Astrocyte (in vitro differentiated cells and primary cell): Measurements from ENCODE around the gene FLYWCH1. TPM values are rescaled to one million over a fixed set of nuclear protein-coding genes. Genes with fewer than 3 reads are reported as not detected.

ENCODE experiments used
- DNase-seq: peaks from one replicate; pipeline ENCODE4 v3.0.0-alpha.2; 2010; ENCODE audit warnings: low read depth
- FAIRE-seq: peaks from 2 replicates; lab custom pipeline; 2011; peaks lifted over from hg19 to GRCh38; lab: Jason Lieb, UNC
- H2AFZ ChIP-seq: 2 replicates; pipeline ENCODE4 v1.6.0; 2012; ENCODE audit warnings: low read depth, low read length, inconsistent platforms
- H3K27ac ChIP-seq: 2 replicates; pipeline ENCODE4 v1.5.1; 2011; ENCODE audit warnings: low read depth, low read length, inconsistent platforms
- H3K27me3 ChIP-seq: 2 replicates; pipeline ENCODE4 v1.6.0; 2011; ENCODE audit warnings: low read length, inconsistent platforms; ENCODE audit not compliant: insufficient read depth
- H3K36me3 ChIP-seq: 2 replicates; pipeline ENCODE4 v1.5.1; 2011; ENCODE audit warnings: low read length, inconsistent platforms; ENCODE audit not compliant: insufficient read depth
- H3K4me1 ChIP-seq: 2 replicates; pipeline ENCODE4 v1.5.1; 2011; ENCODE audit warnings: low read length, inconsistent platforms; ENCODE audit not compliant: insufficient read depth
- H3K4me2 ChIP-seq: 2 replicates; pipeline ENCODE4 v1.6.0; 2012; ENCODE audit warnings: low read length, inconsistent platforms
- H3K4me3 ChIP-seq: 2 replicates; pipeline ENCODE4 v1.5.1; 2011; ENCODE audit warnings: low read depth, mild to moderate bottlenecking, low read length, inconsistent platforms; ENCODE audit not compliant: insufficient read depth
- H3K79me2 ChIP-seq: 2 replicates; pipeline ENCODE4 v1.6.0; 2012; ENCODE audit warnings: mild to moderate bottlenecking, low read length, inconsistent platforms; ENCODE audit not compliant: insufficient read depth
- H3K9ac ChIP-seq: 2 replicates; pipeline ENCODE4 v1.6.0; 2012; ENCODE audit warnings: mild to moderate bottlenecking, low read length, inconsistent platforms
- H3K9me3 ChIP-seq: 2 replicates; pipeline ENCODE4 v1.5.1; 2012; ENCODE audit warnings: low read depth, mild to moderate bottlenecking, low read length, inconsistent platforms; ENCODE audit not compliant: insufficient read depth
- H4K20me1 ChIP-seq: 2 replicates; pipeline ENCODE4 v1.6.0; 2012; ENCODE audit warnings: low read length, inconsistent platforms; ENCODE audit not compliant: insufficient read depth
- H3K27ac Mint-ChIP-seq: one replicate; pipeline ENCODE4 v1.8.0; 2021; ENCODE audit warnings: mild to moderate bottlenecking, mixed read lengths; ENCODE audit not compliant: unreplicated experiment
- H3K27me3 Mint-ChIP-seq: one replicate; pipeline ENCODE4 v1.8.0; 2021; ENCODE audit warnings: low read depth, mixed read lengths; ENCODE audit not compliant: unreplicated experiment
- H3K36me3 Mint-ChIP-seq: one replicate; pipeline ENCODE4 v1.8.0; 2021; ENCODE audit warnings: low read depth, mixed read lengths; ENCODE audit not compliant: unreplicated experiment
- H3K4me1 Mint-ChIP-seq: one replicate; pipeline ENCODE4 v1.8.0; 2021; ENCODE audit warnings: low read depth, mixed read lengths; ENCODE audit not compliant: unreplicated experiment
- H3K4me3 Mint-ChIP-seq: one replicate; pipeline ENCODE4 v1.8.0; 2021; ENCODE audit warnings: mild to moderate bottlenecking, moderate library complexity, mixed read lengths; ENCODE audit not compliant: unreplicated experiment
- H3K9me3 Mint-ChIP-seq: one replicate; pipeline ENCODE4 v1.8.0; 2021; ENCODE audit warnings: mild to moderate bottlenecking, mixed read lengths; ENCODE audit not compliant: unreplicated experiment
- CTCF ChIP-seq: IDR thresholded peaks from 2 replicates; pipeline ENCODE4 v1.5.1; 2011; ENCODE audit warnings: low read depth, mild to moderate bottlenecking, inconsistent platforms, low read length, moderate library complexity; ENCODE audit not compliant: insufficient read depth
- EZH2 ChIP-seq: IDR thresholded peaks from 2 replicates; pipeline ENCODE4 v1.6.1; 2012; ENCODE audit warnings: mild to moderate bottlenecking, low read length, inconsistent platforms; ENCODE audit not compliant: insufficient read depth
- total RNA-seq: library from RNA; stranded (reverse); gene quantifications from 2 replicates; pipeline ENCODE4 v1.2.1, GENCODE V29; 2021

Gene FLYWCH1
- total RNA-seq, 1 donor from 2014 or later, result 58.9 TPM

GRCh38 chr16:2980227-2981176 is 68.8 kb downstream of the FLYWCH1 start, which contains the start of gene PKMYT1:
Gene PKMYT1 (minus strand): TSS chr16:2980446. CDS start chr16:2979657, 789 bp downstream.
- H3K36me3 Mint-ChIP-seq, result no peaks in the 10 kb centered on the region

GRCh38 chr16:2981177-2981898 is 69.6 kb downstream of the FLYWCH1 start:
- Histone ChIP-seq H3K4me3 (peak overlapping the region; percentile 68), H3K9ac (peak overlapping the region; percentile 92), H3K27me3 (no peaks in the 10 kb centered on the region), H3K27ac (no peak overlapping the region), H3K4me2 (peak overlapping the region; percentile 97), H3K9me3 (no peaks in the 10 kb centered on the region), H2AFZ (no peak overlapping the region), H4K20me1 (no peaks in the 10 kb centered on the region), H3K4me1 (peaks cover 17% of the 10 kb centered on the region), H3K79me2 (peaks cover 6% of the 10 kb centered on the region), H3K36me3 (no peaks in the 10 kb centered on the region)
- H3K36me3 Mint-ChIP-seq, result no peaks in the 10 kb centered on the region
- FAIRE-seq (no peak), DNase-seq (no peak)
- peaks cover 12% of the 10 kb centered on the region for H3K27me3 Mint-ChIP-seq
- peak overlapping the region; percentile 83 for H3K4me3 Mint-ChIP-seq
- no peaks in the 10 kb centered on the region for H3K9me3 Mint-ChIP-seq
- peak overlapping the region; percentile 72 for H3K27ac Mint-ChIP-seq
- peaks cover 3% of the 10 kb centered on the region for H3K4me1 Mint-ChIP-seq
- no peak for TF ChIP-seq CTCF
- no peak for TF ChIP-seq EZH2

More at GRCh38 chr16:2980227-2981176, 68.8 kb downstream of the FLYWCH1 start, which contains the start of gene PKMYT1:
- Histone ChIP-seq H3K4me1 (peaks cover 17% of the 10 kb centered on the region), H4K20me1 (no peaks in the 10 kb centered on the region), H3K4me2 (peak within 1 kb of the TSS; percentile 97), H3K9me3 (no peaks in the 10 kb centered on the region), H3K4me3 (peak within 1 kb of the TSS; percentile 68), H3K9ac (peak within 1 kb of the TSS; percentile 92), H3K79me2 (peaks cover 6% of the 10 kb centered on the region), H3K27ac (peak within 1 kb of the TSS; percentile 77), H3K36me3 (no peaks in the 10 kb centered on the region), H3K27me3 (no peaks in the 10 kb centered on the region), H2AFZ (peak within 1 kb of the TSS; percentile 97)
- TF ChIP-seq EZH2, result no peak
- FAIRE-seq (no peak), DNase-seq (peak; percentile 41)
- peaks cover 3% of the 10 kb centered on the region for H3K4me1 Mint-ChIP-seq
- H3K27ac Mint-ChIP-seq, result peak within 1 kb of the TSS; percentile 72
- peaks cover 10% of the 10 kb centered on the region for H3K27me3 Mint-ChIP-seq
- H3K9me3 Mint-ChIP-seq, result no peaks in the 10 kb centered on the region
- H3K4me3 Mint-ChIP-seq, result peak within 1 kb of the TSS; percentile 83

GRCh38 chr16:2981899-2982250 is 70.1 kb downstream of the FLYWCH1 start:
- Histone ChIP-seq H2AFZ (no peak overlapping the region), H3K27ac (no peak overlapping the region), H3K79me2 (peaks cover 6% of the 10 kb centered on the region), H3K4me1 (peaks cover 17% of the 10 kb centered on the region), H3K9ac (no peak overlapping the region), H3K9me3 (no peaks in the 10 kb centered on the region), H3K27me3 (no peaks in the 10 kb centered on the region), H4K20me1 (no peaks in the 10 kb centered on the region), H3K4me2 (no peak overlapping the region), H3K36me3 (no peaks in the 10 kb centered on the region), H3K4me3 (no peak overlapping the region)
- H3K36me3 Mint-ChIP-seq, result no peaks in the 10 kb centered on the region
- no peak for TF ChIP-seq EZH2
- TF ChIP-seq CTCF, result no peak
- peaks cover 3% of the 10 kb centered on the region for H3K4me1 Mint-ChIP-seq
- H3K4me3 Mint-ChIP-seq, result peak overlapping the region; percentile 83
- DNase-seq, result no peak
- H3K9me3 Mint-ChIP-seq, result no peaks in the 10 kb centered on the region
- no peak for FAIRE-seq
- H3K27me3 Mint-ChIP-seq, result peaks cover 14% of the 10 kb centered on the region
- H3K27ac Mint-ChIP-seq, result no peak overlapping the region
